Measurements from ENCODE around the gene POLR2J.

Gene POLR2J

DNA sequence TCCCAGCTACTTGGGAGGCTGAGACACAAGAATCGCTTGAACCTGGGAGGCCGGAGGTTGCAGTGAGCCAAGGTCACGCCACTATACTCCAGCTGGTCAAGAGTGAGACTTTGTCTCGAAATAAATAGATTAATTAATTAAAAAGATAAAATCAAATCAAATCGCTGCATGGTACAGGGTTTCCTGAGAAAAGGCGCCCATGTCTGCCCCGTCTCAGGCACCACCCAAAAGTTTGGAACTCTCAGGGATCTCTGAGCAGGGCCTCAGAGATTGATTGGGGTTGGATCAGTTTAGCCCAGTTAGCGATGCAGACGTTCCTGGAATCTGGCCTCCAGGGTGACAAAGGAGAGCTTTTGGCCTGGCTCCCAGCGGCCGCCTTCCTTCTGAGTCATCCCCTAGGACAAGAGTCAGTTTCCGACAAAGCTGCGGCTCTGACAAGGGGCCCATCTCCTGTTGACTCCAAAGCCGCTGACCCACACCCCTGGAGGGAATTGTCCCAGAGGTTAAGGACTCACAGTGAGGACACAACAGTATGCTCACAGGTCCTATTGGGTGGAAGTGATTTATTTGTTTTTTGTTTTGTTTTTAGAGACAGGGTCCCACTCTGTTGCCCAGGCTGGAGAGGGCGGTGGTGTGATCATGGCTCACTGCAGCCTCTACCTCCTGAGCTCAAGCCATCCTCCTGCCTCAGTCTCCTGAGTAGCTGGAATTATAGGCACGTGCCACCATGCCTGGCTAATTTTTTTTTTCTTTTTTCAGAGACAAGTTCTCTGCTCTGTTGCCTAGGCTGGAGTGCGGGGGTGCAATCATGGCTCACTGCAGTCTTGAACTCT lies 38.5 kb downstream of the POLR2J start:
- Mint-ChIP-seq H3K36me3 (peaks cover 61% of the 10 kb centered on the region), H3K27ac (peak overlapping the region; percentile 90)

DNA sequence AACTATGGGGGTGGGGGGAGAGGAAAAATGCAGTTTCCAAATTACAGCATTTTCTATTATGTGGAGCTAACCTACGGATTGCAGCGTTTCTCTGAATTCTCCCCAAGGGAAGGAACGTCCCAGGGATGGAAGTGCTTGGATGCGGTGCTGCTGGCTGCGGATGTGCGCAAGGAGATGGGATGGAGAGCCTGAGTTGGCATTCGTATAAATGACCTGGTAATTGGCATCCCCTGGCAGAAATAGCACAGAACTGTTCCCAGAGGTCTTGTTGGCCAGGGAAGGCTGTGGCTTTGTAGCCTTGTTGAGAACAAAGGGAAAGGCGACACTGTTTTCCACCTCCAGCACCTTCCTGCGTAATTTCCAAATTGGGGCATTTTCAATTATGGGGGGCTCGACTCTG lies 42.6 kb downstream of the POLR2J start:
- Mint-ChIP-seq H3K9me3 (no peaks in the 10 kb centered on the region), H3K36me3 (peaks cover 42% of the 10 kb centered on the region), H3K27me3 (no peaks in the 10 kb centered on the region), H3K4me1 (peaks cover 52% of the 10 kb centered on the region), H3K27ac (peak overlapping the region; percentile 100), H3K4me3 (peak overlapping the region; percentile 97)
- no peak for ATAC-seq

More for the DNA sequence above, 38.5 kb downstream of the POLR2J start:
- ATAC-seq: no peak
- Mint-ChIP-seq H3K4me1 (peaks cover 62% of the 10 kb centered on the region), H3K4me3 (no peak overlapping the region), H3K27me3 (no peaks in the 10 kb centered on the region), H3K9me3 (no peaks in the 10 kb centered on the region)

DNA sequence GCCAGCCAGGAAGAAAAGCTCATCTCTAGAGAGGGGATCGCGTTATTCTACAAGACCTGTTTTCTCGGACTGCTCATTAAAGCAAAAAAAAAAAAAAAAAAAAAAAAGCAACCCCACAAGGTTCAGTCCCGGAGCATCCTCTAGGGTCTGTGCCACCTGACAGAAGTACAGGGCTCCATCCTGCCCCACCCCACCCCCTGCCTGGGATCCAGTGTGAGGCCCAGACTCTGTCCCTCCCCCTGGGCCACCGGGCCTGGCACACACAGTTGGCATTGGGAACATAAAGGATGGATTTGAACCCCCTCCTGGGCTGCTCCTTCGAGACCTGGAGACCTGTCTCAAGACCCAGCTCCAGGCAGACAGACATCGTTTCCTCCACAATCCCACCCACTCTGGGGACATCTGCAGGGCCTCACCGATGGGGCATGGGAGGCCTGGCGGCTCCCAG lies 44.7 kb downstream of the POLR2J start:
- Mint-ChIP-seq H3K9me3 (no peaks in the 10 kb centered on the region), H3K36me3 (peaks cover 45% of the 10 kb centered on the region), H3K27ac (peak overlapping the region; percentile 100), H3K4me3 (peak overlapping the region; percentile 97), H3K4me1 (peaks cover 63% of the 10 kb centered on the region), H3K27me3 (no peaks in the 10 kb centered on the region)
- ATAC-seq: peak; percentile 41

DNA sequence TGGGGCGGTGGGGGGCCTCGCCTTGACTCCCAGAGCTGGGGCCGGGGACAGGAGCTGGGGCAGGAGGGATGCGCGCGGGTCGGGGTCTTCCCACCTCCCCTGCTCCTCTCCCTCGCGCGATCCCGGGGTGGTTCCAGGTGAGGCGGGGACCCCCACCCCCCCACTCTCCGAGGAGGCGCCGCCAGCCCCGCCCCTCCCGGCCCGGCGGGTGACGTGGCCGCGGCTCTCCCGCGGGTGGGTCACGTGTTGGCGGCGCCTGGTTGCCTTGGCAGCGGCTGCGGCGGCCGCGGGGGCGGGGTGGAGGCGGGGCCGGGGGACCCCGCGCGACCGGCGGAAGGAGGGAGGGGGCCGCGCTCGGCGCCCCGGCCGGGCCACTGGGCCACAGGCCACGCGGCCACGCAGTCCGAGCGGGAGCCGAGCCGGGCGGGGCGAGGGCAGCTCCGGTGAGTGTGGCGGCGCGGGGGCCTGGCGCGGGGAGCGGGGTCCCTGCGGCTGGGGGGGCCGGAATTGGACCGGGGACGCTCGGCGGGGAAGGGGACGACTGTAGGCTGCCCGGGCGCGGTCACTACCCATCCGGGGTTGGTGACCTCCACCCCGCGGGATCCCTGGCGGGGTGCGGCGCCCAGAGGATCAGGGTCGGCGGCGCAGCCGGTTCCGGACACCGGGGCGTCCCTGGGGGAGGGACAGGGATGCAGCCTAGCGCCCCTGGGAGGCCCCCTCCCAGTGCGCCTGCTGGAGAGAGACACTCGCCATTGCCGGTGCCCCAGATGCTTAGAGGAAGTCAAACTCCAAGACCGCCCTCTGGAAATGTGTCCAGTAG lies 45.3 kb downstream of the POLR2J start, which contains the start of gene ORAI2:
Gene ORAI2, plus strand, starts transcription at position 357 of the 820 bp plus-strand sequence. CDS start 5,382 bp downstream, outside the sequence.
- Mint-ChIP-seq H3K36me3 (peaks cover 39% of the 10 kb centered on the region), H3K9me3 (no peaks in the 10 kb centered on the region), H3K27me3 (no peaks in the 10 kb centered on the region), H3K4me1 (peaks cover 62% of the 10 kb centered on the region), H3K4me3 (peak within 1 kb of the TSS; percentile 97), H3K27ac (peak within 1 kb of the TSS; percentile 100)
- ATAC-seq: peak; percentile 88

DNA sequence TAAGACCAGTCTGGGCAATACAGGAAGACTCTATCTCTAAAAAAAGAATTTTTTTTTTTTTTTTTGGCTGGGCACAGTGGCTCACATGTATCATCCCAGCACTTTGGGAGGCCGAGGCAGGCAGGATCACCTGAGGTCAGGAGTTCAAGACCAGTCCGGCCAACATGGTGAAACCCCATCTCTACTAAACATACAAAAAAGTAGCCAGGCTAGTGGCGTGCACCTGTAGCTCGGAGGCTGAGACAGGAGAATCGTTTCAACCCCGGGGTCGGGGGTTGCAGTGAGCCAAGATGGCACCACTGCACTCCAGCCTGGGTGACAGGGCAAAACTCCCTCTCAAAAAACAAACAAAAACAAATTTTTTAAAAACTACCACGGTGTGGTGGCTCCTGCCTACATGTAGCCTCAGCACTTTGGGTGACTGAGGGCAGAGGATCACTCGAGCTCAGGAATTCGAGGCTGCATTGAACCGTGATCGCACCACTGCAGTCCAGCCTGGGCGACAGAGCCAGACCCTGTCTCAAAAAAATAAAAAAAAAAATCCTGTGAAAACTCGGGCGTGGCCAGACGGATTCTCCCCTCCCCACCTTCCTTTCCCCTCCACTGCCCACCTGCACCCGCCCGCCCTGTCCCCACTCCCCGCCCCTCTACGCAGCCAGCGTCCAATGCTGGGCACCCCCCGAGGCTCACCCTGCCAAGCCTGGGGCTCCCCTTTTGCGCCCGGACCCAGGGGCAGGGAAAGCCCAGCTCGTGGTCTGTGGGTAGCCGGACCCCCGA lies 46.1 kb downstream of the POLR2J start:
- peak; percentile 75 for ATAC-seq
- Mint-ChIP-seq H3K4me1 (peaks cover 67% of the 10 kb centered on the region), H3K9me3 (no peaks in the 10 kb centered on the region), H3K4me3 (peak overlapping the region; percentile 78), H3K36me3 (peaks cover 39% of the 10 kb centered on the region), H3K27ac (peak overlapping the region; percentile 100), H3K27me3 (no peaks in the 10 kb centered on the region)

DNA sequence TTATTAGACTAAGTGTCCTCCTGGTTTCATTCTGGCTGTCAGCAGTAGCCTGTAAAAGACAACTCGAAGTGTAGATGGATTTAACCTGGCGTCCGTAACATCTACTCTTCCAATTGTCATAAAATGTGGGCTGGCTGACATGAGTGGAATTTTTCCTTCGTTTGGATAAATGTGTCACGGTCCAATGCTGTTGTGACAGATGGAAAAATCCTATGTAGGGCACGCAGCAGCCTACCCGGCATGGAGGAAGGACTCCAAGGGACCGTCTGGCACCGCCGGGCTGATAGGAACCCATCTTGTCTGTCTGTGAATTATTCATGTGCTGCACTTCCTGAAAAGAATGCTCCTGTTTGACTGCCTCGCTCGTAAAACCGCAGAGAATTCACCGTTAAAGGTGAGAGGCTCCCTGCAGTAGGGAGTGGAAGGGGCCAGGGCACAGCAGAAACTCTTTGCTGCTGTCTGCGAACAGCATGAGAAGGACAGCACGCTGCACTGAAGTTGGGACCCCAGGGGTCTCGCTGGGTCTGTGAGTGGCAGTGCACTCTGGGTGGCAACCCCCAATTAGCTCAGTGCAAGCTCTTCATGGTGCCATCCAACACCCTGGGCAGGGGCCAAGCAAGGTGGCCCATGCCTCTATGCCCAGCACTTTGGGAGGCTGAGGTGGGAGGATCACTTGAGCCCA lies 47.0 kb downstream of the POLR2J start:
- Mint-ChIP-seq H3K27me3 (no peaks in the 10 kb centered on the region), H3K4me1 (peaks cover 74% of the 10 kb centered on the region)
- ATAC-seq: peak; percentile 44

DNA sequence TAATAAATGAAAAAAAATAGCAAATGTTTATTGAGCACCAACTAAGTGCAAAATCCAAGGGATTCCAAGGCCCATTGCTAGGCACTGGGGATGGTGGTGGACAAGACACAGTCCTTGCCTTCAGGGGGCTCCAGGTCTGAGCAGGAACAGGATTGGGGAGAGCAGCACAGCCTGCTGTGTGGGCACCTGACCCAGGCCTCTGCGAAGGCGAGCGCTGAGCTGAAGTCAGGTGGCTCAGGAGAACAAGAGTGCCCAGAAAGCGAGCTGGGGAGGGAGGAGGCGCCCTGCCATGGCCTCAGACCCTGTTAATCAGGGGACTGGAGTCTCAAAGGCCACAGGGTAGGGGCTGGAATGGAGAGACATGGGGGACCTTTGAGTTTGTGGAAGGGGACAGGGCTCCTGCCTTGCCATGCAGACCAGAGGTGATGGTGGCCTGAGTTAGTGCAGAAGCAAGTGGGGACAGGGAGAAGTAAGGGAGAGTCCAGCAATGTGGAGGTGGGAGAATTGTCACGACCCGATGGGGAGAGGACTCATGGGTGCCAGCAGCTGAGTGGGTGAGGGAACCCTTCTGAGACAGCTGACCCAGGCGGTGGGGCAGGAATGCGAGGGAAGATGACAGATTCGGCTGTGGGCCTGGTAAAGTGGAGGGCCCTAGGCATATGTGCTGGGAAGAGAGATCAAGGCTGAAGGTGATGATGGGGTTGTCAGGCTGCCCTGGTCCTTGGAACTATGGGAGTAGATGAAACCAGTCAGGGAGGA lies 49.4 kb downstream of the POLR2J start:
- Mint-ChIP-seq H3K9me3 (no peaks in the 10 kb centered on the region), H3K4me1 (peaks cover 74% of the 10 kb centered on the region), H3K27ac (peak overlapping the region; percentile 100), H3K27me3 (no peaks in the 10 kb centered on the region), H3K36me3 (peaks cover 14% of the 10 kb centered on the region), H3K4me3 (peak overlapping the region; percentile 47)
- ATAC-seq: no peak

More for the DNA sequence above, 47.0 kb downstream of the POLR2J start:
- peaks cover 36% of the 10 kb centered on the region for H3K36me3 Mint-ChIP-seq
- H3K9me3 Mint-ChIP-seq: no peaks in the 10 kb centered on the region
- peak overlapping the region; percentile 66 for H3K4me3 Mint-ChIP-seq
- H3K27ac Mint-ChIP-seq: peak overlapping the region; percentile 100

DNA sequence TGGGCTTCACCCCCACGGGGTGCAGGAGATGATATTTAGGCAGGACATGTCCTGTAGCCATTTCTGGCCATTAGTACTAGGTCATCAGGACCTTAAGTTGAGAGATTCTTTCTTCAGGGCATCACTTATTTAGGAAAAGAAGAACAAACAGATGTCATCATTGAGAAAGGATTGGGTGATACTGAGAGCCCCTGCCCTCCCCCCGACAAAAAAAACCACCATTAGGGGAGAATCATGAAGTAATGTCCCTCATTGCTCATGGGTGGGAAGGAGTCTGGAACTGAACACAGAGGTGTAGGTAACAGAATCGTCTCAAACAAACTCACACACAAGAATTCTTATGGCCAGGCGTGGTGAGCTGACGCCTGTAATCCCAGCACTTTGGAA lies 51.7 kb downstream of the POLR2J start:
- Mint-ChIP-seq H3K4me1 (peaks cover 78% of the 10 kb centered on the region), H3K27ac (peak overlapping the region; percentile 100), H3K4me3 (peak overlapping the region; percentile 82), H3K36me3 (peaks cover 17% of the 10 kb centered on the region), H3K9me3 (no peaks in the 10 kb centered on the region), H3K27me3 (no peaks in the 10 kb centered on the region)
- ATAC-seq: no peak

DNA sequence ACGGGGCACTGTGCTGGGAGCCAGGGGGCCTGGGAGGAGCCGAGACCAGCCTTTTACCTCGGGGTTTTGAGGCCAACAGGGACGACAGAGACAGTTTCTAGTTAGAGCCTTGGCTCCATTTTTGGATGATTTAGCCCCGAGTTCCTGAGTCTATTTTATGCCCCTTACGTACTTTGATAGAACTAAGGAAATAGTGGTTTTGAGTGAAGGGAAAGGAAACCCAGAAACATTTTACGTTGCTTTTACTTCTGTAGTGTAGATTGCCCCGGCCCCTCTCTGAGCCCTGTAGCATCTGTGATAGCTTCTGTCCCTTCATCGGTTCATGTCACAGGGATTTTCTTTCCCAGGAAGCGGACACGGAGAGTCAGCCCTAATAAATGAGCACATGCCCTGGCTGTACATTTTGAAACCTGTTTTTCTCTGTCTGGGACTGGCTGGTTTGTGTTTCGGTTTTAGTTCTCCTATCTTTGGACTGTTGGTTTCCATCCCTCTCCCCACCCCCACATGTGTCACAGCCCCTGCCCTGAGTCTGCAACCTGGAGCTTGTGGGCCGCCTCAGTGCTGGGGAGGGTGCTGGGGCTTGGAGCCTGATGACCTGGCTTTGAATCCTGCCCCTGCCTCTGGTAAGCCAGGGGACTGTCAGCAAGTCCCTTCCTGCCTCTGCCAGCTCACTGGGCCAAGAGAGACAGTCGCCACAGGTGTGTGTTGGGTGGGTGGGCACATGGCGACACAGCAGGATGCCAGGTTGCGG lies 52.3 kb downstream of the POLR2J start:
- Mint-ChIP-seq H3K27ac (peak overlapping the region; percentile 100), H3K36me3 (peaks cover 17% of the 10 kb centered on the region), H3K4me1 (peaks cover 74% of the 10 kb centered on the region), H3K4me3 (peak overlapping the region; percentile 82), H3K27me3 (no peaks in the 10 kb centered on the region), H3K9me3 (no peaks in the 10 kb centered on the region)
- ATAC-seq: peak; percentile 83

DNA sequence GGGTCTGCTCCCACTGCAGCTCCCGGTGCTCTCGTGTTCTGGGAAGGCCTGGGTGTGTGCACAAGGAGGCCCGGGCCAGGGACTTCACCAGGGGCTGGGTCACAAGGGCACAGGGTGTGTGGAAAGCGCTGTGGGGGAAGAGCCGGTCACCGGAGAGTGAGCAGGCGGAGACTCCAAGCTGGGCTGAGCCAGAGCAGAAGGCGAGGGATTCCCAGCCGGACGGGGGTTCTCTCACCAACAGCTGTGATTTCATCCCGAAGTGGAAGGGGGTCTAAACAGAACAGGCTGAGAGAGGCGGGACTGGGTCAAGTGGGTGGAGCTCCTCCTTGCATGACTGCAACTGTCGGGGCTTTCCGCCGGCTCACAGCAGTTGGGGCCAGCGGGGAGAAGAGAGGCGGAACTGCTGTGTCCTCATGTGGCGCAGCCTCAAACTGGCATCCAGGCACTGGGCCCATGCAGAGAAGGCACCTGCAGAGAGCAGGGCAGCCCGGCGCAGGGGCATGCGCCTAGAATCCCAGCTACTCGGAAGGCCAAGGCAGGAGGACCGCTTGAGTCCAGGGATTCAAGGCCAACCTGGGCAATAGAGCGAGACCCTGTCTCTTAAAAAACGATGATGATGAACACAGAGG lies 53.0 kb downstream of the POLR2J start:
- peaks cover 74% of the 10 kb centered on the region for H3K4me1 Mint-ChIP-seq

DNA sequence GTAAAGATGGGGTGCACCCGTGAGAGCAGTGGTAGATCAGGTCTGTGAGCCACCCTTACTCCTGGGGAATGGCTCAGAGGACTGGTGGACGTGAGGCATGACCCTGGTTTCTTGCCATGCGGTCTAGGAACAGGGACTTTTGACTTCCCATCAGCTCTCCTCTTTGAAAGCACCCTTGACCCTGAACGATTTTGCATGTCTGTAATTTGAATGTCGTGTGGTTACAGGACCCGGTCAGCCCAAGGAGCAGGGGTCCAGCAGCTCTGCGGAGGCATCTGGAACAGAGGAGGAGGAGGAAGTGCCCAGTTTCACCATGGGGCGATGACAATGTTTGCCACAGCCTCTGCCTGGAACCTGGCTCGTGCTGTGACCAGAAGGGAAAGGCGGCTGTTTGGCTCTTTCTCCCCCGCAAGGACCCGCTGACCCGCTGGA lies 53.9 kb downstream of the POLR2J start:
- Mint-ChIP-seq H3K9me3 (no peaks in the 10 kb centered on the region), H3K4me1 (peaks cover 74% of the 10 kb centered on the region), H3K36me3 (peaks cover 23% of the 10 kb centered on the region), H3K27ac (peak overlapping the region; percentile 100), H3K27me3 (no peaks in the 10 kb centered on the region), H3K4me3 (peak overlapping the region; percentile 82)
- ATAC-seq: peak; percentile 21

More for the DNA sequence above, 53.0 kb downstream of the POLR2J start:
- Mint-ChIP-seq H3K27ac (peak overlapping the region; percentile 100), H3K9me3 (no peaks in the 10 kb centered on the region), H3K4me3 (peak overlapping the region; percentile 82), H3K27me3 (no peaks in the 10 kb centered on the region), H3K36me3 (peaks cover 21% of the 10 kb centered on the region)
- peak; percentile 91 for ATAC-seq

DNA sequence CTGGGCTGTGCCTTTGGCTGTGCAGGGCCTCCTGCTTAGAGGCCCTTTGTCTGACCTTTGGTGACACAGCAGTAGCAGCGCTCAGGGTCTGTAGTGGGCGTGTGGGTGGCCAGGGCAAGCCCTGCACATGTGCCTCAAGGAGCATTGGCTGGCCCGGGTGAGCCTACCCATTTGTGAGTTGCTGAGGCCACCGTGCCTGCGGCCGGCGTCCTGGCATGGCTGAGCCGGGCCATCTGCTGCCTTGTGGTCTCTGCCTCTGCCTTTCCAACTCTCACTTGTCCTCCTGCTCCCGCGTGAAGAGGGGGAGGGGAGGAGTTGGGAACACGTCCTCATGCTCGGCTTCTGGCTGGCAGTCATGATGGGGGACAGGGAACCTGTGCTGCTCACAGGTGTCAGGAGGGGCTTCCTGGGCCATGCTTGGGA lies 54.6 kb downstream of the POLR2J start:
- peaks cover 24% of the 10 kb centered on the region for H3K36me3 Mint-ChIP-seq
- H3K4me3 Mint-ChIP-seq: peak overlapping the region; percentile 82
- peaks cover 74% of the 10 kb centered on the region for H3K4me1 Mint-ChIP-seq
- no peaks in the 10 kb centered on the region for H3K9me3 Mint-ChIP-seq
- H3K27me3 Mint-ChIP-seq: no peaks in the 10 kb centered on the region
- ATAC-seq: no peak
- H3K27ac Mint-ChIP-seq: peak overlapping the region; percentile 100

Data from stimulated activated memory B cell treated with anti-CD40 and anti-IgM and Interleukin-4, amounts not matched to agents 10 μg/mL and 1 μg/mL and 100 μg/mL, for 72 hours (primary cell).